Embryonic facial prominence (tissue), 1 donor: ENCODE measurements around the gene CCDC110.

Experiments
- DNase-seq: peaks from one replicate; pipeline ENCODE4 v3.0.0-alpha.2; 2016; ENCODE audit errors: extremely low spot score

Gene CCDC110

DNA sequence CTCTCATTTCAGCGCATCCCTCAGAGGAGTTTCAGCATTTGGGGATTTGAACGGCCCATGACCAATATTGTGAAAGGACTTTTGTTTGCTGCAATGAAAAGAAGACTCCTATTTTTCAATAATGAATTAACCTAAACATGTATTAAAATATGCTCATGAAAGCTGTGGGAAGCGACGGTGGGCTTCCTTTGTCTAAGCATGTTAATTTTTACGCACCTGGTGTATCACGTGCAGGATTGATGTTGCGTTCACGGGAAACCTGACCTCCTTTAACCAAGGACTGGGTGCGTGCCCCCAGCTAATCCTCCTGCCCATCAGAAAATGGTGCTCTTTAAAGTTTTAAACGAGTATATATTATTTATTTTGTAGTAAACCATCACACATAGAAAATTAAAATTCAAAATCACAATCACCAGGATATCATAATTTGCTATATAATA lies 590 bp upstream of the CCDC110 start:
- no peak for DNase-seq

DNA sequence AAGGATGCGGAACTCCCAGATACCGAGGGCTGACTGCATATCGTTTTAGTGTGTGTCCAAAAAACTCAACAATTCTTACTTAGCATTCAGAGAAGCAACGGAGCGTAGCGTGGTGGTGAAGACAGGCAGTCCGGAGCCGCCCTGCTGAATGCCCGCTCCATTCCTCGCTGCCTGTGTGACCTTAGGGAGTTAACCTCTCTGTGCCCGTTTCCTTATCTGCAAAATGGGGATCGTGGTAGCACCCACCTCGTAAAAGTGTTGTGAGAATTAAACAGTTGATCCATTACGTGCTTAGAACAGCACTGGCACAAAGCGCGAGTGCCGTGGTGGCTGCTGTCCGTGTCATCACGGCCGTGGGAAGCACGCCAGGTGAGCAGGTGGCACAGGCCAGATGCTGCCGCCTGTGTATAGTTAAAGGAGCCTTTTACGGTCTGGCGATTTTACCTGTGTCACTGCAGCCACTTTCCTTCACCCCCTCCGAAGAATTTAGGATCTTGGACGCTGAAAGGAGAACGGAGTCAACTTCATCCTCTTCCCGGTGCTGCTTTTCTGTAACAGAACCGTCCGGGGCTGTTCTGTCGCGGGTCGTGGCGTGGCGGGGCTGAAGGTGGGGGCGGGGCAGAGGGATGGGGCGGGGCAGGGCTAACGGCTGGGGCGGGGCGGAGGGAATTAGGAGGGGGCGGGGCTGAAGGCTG lies 885 bp downstream of the CCDC110 start:
- no peak for DNase-seq

DNA sequence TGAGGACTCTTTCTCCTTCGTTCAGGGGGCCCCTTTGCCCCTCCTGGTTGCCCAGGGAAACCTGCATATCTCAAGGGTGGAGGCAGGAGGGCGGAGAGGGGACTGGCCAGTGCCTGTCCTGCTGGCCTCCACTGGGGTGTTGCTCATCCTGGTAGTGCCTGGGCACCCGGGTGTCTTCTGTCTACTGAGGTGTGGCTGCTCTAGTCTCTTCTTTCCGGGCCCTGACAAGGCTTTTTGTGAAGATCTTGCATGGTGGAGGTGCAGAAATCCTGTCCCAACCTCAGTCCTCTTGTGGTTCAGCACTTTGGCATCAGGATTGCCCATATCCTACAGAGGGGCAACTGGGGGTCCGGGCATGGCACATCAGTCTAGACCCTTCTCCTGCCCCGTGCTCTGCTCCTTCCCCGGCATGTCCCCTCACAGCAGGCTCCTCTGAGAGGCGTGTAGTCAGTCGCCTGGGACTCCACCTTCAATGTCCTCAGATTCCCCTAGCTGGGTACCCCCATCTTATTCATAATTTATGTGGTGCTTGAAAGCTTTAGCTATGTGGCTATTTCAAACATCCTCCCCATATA lies 1.9 kb downstream of the CCDC110 start:
- DNase-seq, result no peak

DNA sequence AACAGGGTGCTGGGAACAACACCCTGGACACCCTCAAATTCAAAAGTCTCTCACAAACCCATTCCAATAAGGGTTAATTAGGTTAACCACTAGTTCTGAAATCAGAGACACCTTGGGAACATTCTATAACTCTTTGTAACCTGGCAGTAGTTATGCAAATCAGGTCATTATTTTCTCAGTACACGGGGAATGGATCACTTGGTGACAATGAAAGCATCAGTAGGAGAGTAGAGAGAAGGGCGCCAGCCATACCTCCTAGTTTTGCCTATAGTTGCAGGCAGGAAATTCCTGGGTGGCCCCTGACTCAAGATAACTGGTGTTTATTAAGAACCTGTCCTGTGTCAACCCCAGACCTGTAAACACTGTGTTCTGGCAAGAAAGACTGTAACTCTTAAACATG lies 2.5 kb downstream of the CCDC110 start:
- DNase-seq, result no peak

DNA sequence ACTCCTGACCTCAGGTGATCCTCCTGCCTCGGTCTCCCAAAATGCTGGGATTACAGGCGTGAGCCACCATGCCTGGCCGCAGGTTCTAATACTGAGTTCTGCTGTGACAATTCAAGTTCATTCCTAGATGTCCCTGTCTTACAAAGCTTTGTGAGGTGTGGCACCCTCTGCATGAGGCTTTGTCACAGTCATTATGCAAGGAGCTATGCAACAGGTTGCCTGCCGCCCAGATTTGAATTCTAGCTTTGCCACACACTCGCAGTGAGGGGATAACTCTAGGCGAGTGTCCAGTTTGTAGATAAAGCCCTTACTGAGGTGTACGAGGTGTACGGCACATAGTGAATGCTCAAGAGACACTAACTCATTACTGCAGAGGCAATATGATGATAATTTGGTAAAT lies 3.5 kb downstream of the CCDC110 start:
- no peak for DNase-seq

DNA sequence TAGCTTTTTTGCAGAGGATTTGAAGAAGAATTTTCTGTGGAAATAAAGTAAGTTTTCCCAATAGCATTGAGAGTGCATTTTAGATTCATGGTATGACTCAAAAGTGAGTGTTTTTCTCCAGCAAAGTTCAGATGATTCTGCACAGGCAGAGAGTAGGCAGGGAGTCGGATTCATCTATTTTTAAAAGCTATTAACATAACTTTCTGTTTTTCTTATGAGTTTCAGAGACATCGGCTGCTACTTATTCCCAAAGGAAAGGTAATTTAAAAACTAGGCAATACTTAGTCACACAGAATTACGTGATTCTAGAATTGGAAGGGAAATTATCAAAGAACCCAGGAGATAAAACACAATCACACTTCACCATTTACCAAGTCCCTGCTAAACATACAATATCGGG lies 4.4 kb downstream of the CCDC110 start:
- DNase-seq, result no peak

DNA sequence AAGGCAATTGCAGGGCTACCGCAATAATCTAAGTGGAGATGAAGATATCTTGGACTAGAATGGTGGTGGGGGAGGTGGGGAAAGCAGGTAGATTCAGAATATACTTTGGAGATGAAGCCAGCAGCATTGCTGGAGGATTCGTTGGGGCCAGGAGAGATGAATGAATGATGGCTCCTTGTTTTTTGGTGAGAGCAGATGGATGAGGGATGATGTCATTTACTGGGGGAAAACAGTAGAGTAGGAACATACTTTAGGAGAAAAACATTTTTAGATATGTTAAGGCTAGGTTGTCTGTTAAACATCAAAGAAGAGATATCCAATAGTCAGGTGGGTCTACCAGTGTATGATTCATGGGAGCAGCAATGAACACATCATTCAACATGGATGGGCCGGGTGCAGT lies 5.8 kb downstream of the CCDC110 start:
- no peak for DNase-seq

DNA sequence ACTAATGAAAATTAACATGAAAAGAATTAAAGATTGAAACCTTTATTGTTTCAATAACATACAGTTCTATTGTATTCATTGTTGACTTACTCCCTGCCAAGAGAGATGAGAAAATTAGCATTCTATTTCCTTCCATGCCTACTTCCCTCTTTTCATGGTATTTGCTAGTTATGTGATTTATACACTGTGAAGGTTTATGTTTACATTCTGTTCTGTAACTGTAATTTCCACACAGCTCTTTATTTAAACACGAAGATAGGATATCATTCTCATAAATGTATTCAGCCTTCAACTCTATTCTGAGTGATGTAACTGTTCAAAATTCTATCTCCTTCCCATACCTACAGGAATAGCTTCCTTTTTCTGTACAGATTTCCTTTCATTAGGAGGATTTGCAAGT lies 6.6 kb downstream of the CCDC110 start:
- no peak for DNase-seq

DNA sequence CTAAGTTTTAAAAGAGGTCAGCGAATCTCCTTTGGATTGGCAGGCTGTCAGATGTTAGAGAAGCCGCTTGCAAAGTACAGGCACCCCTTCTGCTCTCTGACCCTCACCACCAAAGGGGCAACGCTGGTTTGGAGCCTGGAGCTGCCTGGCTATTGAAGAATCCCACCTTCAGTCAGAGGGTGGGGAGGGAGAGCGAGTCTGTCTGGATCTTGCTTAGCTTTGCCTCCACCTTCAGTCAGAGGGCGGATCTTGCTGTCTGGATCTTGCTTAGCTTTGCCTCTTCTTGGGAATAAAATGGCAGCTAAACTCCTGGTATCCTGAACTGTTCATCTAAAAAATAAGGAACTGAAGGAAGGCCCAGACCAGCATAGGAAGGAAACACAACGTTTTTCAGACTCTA lies 7.3 kb downstream of the CCDC110 start:
- no peak for DNase-seq

DNA sequence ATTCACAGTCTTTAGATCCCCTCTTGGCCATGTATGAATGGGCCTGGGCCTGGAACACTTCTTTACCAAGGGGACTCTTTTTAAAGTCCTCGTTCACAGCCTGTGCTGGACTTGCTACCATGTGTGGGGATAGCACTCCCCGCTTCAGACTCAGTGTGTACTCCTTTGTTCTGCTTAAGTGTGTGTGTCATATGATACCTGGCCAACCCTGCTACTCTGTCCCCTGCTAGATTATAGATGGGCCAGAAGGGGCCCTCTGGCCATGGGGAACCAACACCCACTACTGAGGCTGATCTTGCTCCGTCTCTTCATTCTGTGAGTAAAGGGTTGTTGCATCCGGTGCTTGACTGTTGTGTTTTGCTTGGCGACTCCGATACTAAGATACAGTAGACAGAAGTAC lies 8.0 kb downstream of the CCDC110 start:
- DNase-seq, result no peak

DNA sequence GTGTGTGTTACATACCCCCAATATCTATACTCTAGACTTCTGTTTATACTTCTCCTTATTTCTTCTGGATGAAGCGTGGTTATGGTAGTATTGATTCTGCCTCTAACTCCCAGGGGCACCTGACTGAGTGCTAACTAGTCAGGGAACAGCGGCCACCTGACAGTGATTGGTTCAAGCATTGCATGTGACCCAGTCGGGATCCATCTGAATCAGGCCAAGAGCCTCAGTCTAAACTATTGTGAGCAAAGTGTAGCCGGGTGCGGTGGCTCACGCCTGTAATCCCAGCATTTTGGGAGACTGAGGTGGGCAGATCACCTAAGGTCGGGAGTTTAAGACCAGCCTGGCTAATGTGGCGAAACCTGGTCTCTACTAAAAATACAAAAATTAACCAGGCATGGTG lies 10.0 kb downstream of the CCDC110 start:
- DNase-seq, result no peak

DNA sequence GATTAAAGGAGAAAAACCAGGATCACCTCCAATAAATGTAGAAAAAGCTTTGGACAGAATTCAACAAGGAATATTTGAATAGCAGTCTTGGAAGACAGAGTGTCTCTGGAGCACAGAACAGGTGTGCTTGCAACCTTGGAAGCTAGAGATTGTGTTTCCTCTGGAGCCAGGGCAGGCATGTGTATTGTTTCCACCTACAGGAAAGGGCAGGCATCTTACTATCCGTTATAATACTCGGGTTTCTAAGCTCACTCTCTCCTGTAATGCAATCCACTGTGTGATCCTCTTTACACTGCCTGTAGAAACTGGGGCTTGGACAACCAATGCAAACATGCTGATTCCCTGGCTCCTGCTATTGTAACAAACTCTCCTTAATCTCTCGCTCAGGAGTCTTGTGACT lies 14.4 kb downstream of the CCDC110 start:
- no peak for DNase-seq

DNA sequence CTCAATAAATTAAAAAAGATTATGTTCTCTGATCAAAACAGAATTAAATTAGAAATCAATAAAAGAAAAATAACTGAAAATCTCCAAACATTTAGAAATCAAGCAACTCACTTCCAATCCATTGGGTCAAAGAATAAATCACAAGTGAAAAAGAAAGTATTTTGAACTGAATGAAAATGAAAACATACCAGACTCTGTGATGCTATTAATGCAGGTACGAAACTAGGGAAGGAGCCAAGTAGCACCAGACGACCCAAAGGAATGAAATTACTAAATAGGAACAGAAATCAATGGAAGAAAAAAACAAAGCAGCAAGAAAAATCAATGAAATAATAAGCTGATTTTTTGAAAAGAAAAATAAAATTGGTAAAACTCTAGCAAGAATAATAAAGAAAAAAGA lies 15.4 kb downstream of the CCDC110 start:
- DNase-seq, result no peak

DNA sequence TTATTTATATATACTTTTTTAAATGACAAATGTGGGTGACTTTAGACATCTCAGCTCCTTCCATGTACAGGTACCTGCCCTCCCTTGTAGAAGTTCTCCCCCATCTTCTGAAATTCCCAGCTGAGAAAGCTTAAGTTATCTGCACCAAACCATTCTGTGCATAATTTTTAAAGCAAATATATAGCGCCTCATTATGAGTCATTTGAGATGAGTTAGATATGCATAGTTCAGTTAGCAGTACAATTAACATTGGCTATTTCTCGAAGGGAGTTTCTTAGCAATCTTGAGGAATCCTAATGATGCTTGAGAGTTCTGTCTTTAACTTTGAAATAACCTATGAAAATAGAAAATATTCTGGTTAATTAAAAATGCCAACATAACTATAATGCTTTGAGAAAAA lies 26.3 kb downstream of the CCDC110 start:
- DNase-seq, result no peak

DNA sequence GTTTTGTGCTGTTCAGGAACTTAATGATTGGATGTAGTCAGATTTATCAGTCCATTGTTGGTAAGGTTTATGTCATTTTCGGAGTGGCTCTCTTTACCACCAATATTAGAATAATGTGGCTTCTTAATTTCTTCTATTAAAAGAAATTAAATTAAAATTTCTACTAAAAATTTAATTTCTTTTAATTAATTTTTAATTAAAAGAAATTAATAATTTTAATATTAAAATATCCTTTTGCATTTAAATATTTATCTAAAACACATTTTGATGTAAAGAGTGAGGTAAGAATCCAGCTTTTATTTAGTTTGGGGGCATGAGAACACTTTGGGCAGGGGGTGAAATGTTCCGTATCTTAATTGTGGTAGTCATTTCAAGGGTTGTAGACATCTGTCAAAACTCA lies 30.1 kb downstream of the CCDC110 start:
- no peak for DNase-seq

DNA sequence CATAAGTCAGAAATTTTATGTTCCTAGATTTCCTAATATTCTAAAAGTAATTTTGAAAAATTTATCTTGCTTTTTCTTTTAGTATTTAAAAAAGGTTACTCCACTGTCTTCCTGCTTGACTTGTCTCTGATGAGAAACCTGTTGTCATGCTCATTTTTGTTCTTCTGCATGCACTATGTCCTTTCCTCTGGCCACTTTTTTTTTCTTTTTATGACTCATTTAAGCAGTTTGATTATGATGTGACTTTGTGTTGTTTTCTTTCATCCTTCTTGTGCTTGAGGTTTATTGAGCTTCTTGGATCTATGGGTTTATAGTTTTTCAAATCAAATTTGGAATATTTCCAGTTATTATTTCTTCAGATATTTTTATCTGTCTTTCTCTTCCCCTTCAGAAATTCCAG lies 33.7 kb downstream of the CCDC110 start:
- DNase-seq, result no peak

DNA sequence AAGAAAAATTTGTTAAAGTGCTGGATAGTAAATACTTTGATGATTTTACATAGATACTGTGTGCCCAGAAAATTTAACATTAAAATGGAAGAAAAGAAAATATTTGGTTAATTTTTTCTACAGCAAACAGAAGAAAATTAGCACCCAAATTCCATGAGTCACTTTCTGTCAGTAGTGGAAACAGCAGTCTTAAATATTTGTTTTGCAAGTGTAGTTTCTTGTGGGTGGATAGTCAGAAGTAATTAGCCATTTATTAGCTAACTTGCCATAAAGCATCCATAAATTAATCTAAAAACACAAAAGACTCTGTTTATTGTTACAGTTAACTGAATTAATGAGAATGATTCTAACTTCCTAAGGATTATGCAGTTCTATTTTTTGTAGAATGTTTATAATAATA lies 36.1 kb downstream of the CCDC110 start:
- no peak for DNase-seq

DNA sequence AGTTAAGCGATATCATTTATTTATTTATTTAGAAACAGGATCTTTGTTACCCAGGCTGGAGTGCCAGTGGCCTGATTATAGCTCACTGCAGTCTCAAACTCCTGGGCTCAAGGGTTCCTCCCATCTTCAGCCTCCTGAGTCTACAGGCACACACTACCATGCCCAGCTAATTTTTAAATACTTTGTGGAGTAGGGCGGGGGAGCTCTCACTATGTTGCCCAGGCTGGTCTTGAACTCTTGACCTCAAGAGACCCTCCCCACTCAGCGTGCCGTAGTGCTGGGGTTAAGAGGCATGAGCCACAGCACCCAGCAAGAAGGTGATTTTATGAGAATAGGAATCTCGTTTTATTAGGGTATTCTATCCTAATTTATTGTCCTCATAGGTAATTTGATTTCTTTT lies 41.9 kb downstream of the CCDC110 start:
- no peak for DNase-seq

DNA sequence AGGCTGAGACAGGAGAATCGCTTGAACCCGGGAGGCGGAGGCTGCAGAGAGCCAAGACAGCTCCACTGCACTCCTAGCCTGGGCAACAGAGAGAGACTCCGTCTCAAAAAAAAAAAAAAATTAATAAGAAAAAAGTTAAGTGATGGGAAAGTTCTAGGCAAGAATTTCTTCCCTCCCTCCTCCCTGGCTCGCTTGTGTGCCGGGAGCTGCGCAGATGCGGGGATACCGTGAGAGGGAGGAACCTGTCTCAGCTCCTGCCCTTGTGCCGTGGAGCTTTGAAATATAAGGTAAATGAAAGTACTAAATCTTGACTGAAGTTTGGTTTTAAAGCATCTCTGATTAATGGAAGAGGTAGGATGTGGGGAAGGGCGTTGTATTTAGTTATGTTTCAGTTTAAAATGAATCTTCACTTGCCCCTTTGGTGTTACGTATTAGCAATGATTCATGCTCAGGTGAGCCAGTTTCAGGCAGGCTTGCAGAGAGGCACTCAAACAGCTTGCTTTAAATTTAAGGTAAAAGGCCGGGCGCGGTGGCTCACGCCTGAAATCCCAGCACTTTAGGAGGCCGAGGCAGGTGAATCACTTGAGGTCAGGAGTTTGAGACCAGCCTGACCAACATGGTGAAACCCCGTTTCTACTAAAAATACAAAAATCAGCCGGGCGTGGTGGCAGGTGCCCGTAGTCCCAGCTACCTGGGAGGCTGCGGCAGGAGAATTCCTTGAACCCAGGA lies 44.4 kb downstream of the CCDC110 start:
- no peak for DNase-seq

DNA sequence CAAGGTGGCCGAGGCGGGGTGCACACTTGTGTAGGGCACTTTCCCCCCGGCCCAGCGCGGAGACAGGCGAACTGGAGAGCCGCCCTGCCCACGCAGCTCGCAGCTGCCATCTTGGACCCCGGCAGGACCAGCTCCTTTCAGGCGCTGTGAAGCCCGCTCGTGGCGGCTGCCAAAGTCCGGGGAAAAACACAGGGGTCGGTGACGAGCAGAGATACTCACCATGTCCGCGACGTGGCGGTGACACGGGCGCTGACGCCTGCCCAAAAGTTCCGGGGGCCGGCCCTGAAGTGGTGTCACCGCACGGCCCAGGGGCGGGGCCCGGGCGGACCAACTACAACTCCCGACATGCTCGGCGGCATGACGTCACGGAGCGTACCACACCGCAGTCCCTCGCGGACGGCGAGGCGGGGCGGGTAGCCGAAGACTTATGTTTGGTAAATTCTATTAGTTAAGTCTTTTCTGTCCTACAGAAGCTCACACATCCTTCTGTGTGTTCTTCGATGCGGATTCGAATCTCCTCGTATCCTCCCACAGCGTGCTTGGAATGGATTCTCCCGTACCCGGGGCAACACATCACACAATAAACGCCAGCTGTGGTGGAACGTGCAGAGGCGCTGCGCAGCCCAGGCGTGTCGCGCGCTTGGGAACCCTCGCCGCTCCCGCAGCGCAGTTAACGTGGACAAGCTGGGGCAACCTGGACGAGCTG lies 45.7 kb downstream of the CCDC110 start, which contains the start of gene UFSP2:
TSS of gene UFSP2 (minus strand) at position 318 of the 706 bp plus-strand sequence. CDS start at position 222, 96 bp downstream.
- DNase-seq, result peak; percentile 87

DNA sequence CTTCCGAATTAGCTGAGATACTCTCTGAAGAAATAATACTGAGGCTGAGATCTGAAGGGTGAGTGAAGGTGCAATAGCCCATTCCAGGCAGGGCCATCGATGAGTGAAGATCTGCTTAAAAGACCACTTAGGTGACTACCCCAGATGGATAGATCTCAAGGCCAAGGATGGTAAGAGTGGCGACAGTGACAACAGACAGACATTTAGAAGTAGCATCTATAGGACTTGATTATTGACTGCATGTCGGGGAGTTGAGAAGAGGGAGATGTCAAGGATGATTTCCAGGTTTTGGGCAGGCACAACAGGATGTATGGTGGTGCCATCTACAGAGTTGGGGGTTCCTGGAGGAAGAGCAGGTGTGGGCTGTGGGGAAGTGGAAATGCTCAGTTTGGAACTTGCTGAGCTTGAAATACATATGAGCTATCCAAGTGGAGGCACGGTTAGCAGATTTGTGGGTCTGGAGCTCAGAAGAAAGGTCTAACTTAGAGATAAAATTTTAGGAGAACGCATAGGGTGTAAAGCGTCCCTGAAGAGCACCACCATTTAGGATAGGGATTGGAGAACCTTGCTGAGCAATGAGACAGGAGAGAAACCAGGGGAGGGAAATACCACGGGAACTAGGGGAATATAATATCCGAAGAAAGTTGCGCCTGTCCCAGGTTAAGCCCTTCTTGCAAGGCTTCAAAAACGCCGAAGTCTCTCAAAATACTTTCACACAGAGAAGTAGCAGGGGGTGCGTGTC lies 46.5 kb downstream of the CCDC110 start:
- DNase-seq, result peak; percentile 53
